KMS-11 (cell line): Measurements from ENCODE around the gene TSPEAR.

Experiments
- H2AFZ ChIP-seq: fragments of 200-600 bp; sonication (generic); 2 replicates; pipeline ENCODE4 v1.6.1; 2016; ENCODE audit warnings: antibody characterized with exemption, mixed run types, low read depth
- H3K27ac ChIP-seq: fragments of 200-600 bp; sonication (generic); 2 replicates; pipeline ENCODE4 v1.6.1; 2016; ENCODE audit warnings: mild to moderate bottlenecking, mixed run types
- H3K27me3 ChIP-seq: fragments of 200-600 bp; sonication (generic); 2 replicates; pipeline ENCODE4 v1.6.1; 2017; ENCODE audit warnings: mild to moderate bottlenecking, low read depth, mixed run types, moderate library complexity; ENCODE audit not compliant: insufficient read depth
- H3K36me3 ChIP-seq: fragments of 200-600 bp; sonication (generic); 2 replicates; pipeline ENCODE4 v1.6.1; 2017; ENCODE audit warnings: mild to moderate bottlenecking, mixed run types; ENCODE audit not compliant: insufficient read depth
- H3K4me1 ChIP-seq: fragments of 200-600 bp; sonication (generic); 2 replicates; pipeline ENCODE4 v1.6.1; 2016; ENCODE audit warnings: mild to moderate bottlenecking, low read depth, mixed run types; ENCODE audit not compliant: poor library complexity, severe bottlenecking
- H3K4me2 ChIP-seq: fragments of 200-600 bp; sonication (generic); 2 replicates; pipeline ENCODE4 v1.7.0; 2016; ENCODE audit warnings: mild to moderate bottlenecking, mixed run types
- H3K4me3 ChIP-seq: fragments of 200-600 bp; sonication (generic); IDR thresholded peaks from 2 replicates; pipeline ENCODE4 v1.6.1; 2017; ENCODE audit warnings: low read depth, low read length, mixed read lengths; ENCODE audit not compliant: insufficient read depth
- H3K79me2 ChIP-seq: fragments of 200-600 bp; sonication (generic); 2 replicates; pipeline ENCODE4 v1.6.1; 2016; ENCODE audit warnings: low read depth, mixed run types; ENCODE audit not compliant: insufficient read depth
- H3K9ac ChIP-seq: fragments of 200-600 bp; sonication (generic); 2 replicates; pipeline ENCODE4 v1.6.1; 2016; ENCODE audit warnings: mild to moderate bottlenecking, mixed run types
- H4K20me1 ChIP-seq: fragments of 200-600 bp; sonication (generic); 2 replicates; pipeline ENCODE4 v1.6.1; 2016; ENCODE audit warnings: mild to moderate bottlenecking, mixed run types; ENCODE audit not compliant: insufficient read depth
- TF ChIP-seq, protein P1 (sequence below): fragments of 200-600 bp; sonication (generic); conservative IDR thresholded peaks from 2 replicates; pipeline ENCODE4 v1.6.1; 2017; ENCODE audit warnings: low read depth, mild to moderate bottlenecking, antibody characterized with exemption, low read length, moderate library complexity, mixed read lengths

Gene TSPEAR

DNA sequence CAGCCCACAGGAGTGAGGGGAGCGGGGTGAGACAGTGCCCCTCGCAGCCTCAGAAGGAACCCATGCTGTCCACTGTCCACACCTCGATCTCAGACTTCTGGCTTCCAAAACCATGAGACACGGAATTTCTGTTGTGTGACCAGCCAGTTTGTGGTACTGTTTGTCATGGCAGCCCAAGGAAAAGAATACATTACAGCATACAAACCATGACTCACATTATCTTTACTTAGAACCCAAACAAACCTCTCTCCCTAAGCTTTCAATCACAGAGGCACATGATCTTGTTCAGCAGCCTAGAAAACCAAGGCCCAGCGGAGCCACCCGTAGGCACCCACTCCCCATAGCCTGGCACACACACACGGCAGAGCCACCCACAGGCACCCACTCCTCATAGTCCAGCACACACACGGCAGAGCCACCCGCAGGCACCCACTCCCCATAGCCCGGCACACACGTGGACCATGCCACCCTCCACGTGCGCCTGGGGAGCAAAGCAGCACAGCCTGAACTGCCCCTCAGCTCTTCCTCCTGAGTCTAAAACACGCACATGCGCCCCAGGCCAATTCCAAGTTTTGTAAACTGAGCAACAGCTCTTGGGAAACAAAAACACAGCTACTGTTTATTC is 138.3 kb downstream of the TSPEAR start:
- H3K27ac ChIP-seq = no peak overlapping the region
- no peak overlapping the region for H3K9ac ChIP-seq
- H3K79me2 ChIP-seq = no peaks in the 10 kb centered on the region
- no peaks in the 10 kb centered on the region for H4K20me1 ChIP-seq
- TF ChIP-seq, protein P1, sequence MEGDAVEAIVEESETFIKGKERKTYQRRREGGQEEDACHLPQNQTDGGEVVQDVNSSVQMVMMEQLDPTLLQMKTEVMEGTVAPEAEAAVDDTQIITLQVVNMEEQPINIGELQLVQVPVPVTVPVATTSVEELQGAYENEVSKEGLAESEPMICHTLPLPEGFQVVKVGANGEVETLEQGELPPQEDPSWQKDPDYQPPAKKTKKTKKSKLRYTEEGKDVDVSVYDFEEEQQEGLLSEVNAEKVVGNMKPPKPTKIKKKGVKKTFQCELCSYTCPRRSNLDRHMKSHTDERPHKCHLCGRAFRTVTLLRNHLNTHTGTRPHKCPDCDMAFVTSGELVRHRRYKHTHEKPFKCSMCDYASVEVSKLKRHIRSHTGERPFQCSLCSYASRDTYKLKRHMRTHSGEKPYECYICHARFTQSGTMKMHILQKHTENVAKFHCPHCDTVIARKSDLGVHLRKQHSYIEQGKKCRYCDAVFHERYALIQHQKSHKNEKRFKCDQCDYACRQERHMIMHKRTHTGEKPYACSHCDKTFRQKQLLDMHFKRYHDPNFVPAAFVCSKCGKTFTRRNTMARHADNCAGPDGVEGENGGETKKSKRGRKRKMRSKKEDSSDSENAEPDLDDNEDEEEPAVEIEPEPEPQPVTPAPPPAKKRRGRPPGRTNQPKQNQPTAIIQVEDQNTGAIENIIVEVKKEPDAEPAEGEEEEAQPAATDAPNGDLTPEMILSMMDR = no peak
- H3K4me3 ChIP-seq = no peak overlapping the region
- H3K4me2 ChIP-seq = no peak overlapping the region
- no peaks in the 10 kb centered on the region for H3K36me3 ChIP-seq
- H3K4me1 ChIP-seq = no peaks in the 10 kb centered on the region
- H2AFZ ChIP-seq = no peak overlapping the region
- H3K27me3 ChIP-seq = peaks cover 53% of the 10 kb centered on the region

DNA sequence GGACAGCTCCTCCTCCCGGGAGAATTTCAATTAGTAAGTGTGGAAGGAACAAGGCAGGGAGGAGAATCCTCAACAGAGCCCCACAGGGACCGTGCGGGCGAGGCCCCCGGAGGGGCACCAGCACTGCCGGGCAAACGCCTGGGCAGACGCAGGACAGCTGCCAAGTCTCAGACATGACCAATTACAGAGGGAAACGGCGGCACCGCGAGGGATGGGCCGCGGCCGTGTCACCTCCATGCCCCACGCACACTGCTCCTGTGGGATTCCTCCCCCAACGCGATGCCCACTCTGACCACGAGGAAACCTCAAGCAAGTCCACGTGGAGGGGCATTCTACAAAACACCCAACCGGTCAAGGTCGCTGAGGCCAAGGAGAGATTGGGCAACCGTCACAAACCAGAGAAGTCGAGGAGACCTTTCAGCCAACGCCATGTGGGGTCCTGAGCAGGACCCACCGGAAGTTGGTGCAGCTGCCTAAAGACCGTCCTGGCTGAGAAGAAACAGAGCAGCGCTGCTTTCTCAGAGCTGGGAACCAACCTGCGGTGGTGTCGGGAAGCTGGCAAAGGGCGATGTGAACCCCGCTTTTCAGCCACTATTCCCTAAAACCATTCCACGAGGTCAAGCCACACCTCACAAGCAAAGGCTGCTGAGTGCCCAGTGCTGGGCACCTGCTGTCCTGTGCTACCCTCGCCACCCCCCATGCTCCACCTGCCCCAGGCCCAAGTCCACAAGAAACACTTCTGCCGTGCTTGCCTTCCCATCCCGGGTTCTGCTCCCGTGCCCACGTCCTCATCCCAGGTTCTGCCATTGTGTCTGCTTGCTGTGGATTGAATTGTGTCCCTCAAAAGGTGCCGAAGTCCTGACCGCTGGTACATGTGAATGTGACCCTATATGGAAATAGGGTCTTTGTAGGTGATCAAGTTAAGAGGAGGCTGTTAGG is 139.3 kb downstream of the TSPEAR start:
- TF ChIP-seq, protein P1 = no peak

DNA sequence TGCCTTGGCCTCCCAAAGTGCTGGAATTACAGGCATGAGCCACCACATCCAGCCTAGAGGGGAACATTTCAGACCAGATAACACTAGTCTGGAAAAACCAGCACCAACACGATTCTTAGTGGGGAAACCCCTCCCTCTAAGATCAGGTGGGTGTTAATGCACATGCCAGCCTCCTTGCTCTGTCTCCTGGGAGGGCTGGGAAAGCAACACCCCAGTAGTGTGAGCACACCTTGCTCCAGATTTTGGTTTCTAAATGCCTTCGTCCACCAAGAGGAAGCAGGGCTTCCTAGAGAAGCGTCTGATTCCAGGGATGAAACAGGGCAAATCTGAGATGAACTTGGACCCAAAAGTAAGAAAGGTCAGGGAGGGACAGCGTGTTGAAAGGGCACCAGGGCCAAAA is 140.1 kb downstream of the TSPEAR start:
- H3K4me2 ChIP-seq = no peak overlapping the region
- no peaks in the 10 kb centered on the region for H3K79me2 ChIP-seq
- no peaks in the 10 kb centered on the region for H3K36me3 ChIP-seq
- H3K27me3 ChIP-seq = peaks cover 49% of the 10 kb centered on the region
- H3K9ac ChIP-seq = no peak overlapping the region
- TF ChIP-seq, protein P1 = no peak
- H3K4me3 ChIP-seq = no peak overlapping the region
- H3K27ac ChIP-seq = no peak overlapping the region
- no peaks in the 10 kb centered on the region for H3K4me1 ChIP-seq
- H2AFZ ChIP-seq = no peak overlapping the region
- no peaks in the 10 kb centered on the region for H4K20me1 ChIP-seq

More for the DNA sequence above, 139.3 kb downstream of the TSPEAR start:
- Histone ChIP-seq H3K4me3 (no peak overlapping the region), H3K36me3 (no peaks in the 10 kb centered on the region), H3K27me3 (peaks cover 45% of the 10 kb centered on the region), H3K9ac (no peak overlapping the region), H3K4me1 (no peaks in the 10 kb centered on the region), H2AFZ (no peak overlapping the region), H4K20me1 (no peaks in the 10 kb centered on the region), H3K27ac (no peak overlapping the region), H3K4me2 (no peak overlapping the region), H3K79me2 (no peaks in the 10 kb centered on the region)

DNA sequence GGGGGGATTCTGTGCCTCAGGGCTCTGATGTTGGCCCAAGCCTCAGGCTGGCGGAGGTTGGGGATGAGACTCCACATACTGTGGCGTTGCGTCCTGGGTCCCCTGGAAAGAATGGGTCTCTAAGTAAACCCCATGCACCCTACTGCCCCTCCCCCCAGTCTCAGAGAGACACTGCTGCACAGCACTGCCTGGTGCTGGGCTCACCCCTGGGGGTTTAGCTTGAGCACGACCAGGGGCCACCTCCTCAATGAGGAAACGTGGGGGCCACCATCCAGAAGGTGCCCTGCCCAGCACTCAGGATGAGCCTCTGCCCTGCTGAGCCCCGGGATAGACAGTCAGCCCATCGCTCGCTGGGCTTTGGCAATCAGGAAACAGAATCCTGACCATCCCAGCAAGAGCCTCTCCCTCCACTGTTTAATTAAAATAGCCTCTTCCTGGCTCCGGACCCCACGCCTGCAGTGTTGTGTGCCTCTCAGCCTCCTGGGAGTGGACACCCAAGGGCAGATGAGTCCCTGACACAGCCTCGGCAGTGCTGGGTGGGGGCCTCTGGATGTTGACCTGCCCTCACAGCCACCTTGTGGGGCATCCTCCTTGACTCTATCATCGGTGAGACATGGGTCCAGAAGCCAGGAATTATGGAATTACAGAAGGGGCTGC is 141.4 kb downstream of the TSPEAR start:
- peaks cover 59% of the 10 kb centered on the region for H3K27me3 ChIP-seq
- H4K20me1 ChIP-seq = no peaks in the 10 kb centered on the region
- no peak overlapping the region for H3K27ac ChIP-seq
- H3K79me2 ChIP-seq = no peaks in the 10 kb centered on the region
- no peak overlapping the region for H3K9ac ChIP-seq
- H3K4me1 ChIP-seq = no peaks in the 10 kb centered on the region
- H3K36me3 ChIP-seq = no peaks in the 10 kb centered on the region
- no peak overlapping the region for H3K4me2 ChIP-seq
- TF ChIP-seq, protein P1 = no peak
- H3K4me3 ChIP-seq = no peak overlapping the region
- H2AFZ ChIP-seq = no peak overlapping the region
